Uterus (tissue), 2 donors: ENCODE data around the gene CYS1.

Source experiments
- POLR2A ChIP-seq, 2 donors: fragments of 450-650 bp; IDR thresholded peaks; one replicate each; pipeline ENCODE4 v1.6.1; 2016; ENCODE audit warnings: antibody characterized with exemption in 2 of 2, mild to moderate bottlenecking in 1 of 2, moderate library complexity in 1 of 2
- TF ChIP-seq, protein P1 (sequence below), 4 experiments: fragments of 200-600 bp in 2 of 4; fragments of 450-650 bp in 2 of 4; sonication (generic) in 2 of 4; IDR thresholded peaks; one replicate each; pipeline ENCODE4 v1.5.1; 2016 to 2019; ENCODE audit warnings: antibody characterized with exemption in 4 of 4, mild to moderate bottlenecking in 2 of 4, moderate library complexity in 1 of 4

- TF ChIP-seq POLR2A (IDR thresholded peaks at IDR 0.05) = no peak
- TF ChIP-seq, protein P1, sequence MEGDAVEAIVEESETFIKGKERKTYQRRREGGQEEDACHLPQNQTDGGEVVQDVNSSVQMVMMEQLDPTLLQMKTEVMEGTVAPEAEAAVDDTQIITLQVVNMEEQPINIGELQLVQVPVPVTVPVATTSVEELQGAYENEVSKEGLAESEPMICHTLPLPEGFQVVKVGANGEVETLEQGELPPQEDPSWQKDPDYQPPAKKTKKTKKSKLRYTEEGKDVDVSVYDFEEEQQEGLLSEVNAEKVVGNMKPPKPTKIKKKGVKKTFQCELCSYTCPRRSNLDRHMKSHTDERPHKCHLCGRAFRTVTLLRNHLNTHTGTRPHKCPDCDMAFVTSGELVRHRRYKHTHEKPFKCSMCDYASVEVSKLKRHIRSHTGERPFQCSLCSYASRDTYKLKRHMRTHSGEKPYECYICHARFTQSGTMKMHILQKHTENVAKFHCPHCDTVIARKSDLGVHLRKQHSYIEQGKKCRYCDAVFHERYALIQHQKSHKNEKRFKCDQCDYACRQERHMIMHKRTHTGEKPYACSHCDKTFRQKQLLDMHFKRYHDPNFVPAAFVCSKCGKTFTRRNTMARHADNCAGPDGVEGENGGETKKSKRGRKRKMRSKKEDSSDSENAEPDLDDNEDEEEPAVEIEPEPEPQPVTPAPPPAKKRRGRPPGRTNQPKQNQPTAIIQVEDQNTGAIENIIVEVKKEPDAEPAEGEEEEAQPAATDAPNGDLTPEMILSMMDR (IDR thresholded peaks at IDR 0.05) = peak in 3 of 4 experiments; percentile 34 to 58 (median 42)
These were observed at the start of gene CYS1 for GRCh38 chr2:10079870-10080535.
